H1 (cell line): ENCODE data around the gene MALT1. TPM values are rescaled to one million over a fixed set of nuclear protein-coding genes. Genes with fewer than 3 reads are reported as not detected.

Source experiments
- CHD7 ChIP-seq: fragments of 300-600 bp; sonication (generic); IDR thresholded peaks from 2 replicates; pipeline ENCODE4 v1.7.1; 2012; ENCODE audit warnings: low read length, moderate library complexity, mild to moderate bottlenecking, inconsistent platforms; ENCODE audit not compliant: insufficient replicate concordance
- CTCF ChIP-seq, 3 experiments: IDR thresholded peaks; 1 replicate in 2 of 3; 2 replicates in 1 of 3; pipeline versions ENCODE4 v1.5.1 to v1.6.1; 2011; ENCODE audit warnings: low read length in 3 of 3, mild to moderate bottlenecking in 3 of 3, inconsistent platforms in 2 of 3, low read depth in 1 of 3, moderate library complexity in 1 of 3; ENCODE audit not compliant: insufficient read depth in 1 of 3; ENCODE audit errors: control extremely low read depth in 1 of 3
- EP300 ChIP-seq, 2 experiments: IDR thresholded peaks; 1 replicate in 1 of 2; 2 replicates in 1 of 2; pipeline ENCODE4 v1.6.1; 2011 to 2012; ENCODE audit warnings: low read depth in 2 of 2, low read length in 2 of 2, mild to moderate bottlenecking in 2 of 2, borderline replicate concordance in 1 of 2, inconsistent platforms in 1 of 2, moderate library complexity in 1 of 2
- FOSL1 ChIP-seq: IDR thresholded peaks from 2 replicates; pipeline ENCODE4 v1.6.1; 2011; ENCODE audit warnings: mild to moderate bottlenecking, low read depth, low read length, moderate library complexity; ENCODE audit not compliant: insufficient read depth
- KDM5A ChIP-seq: fragments of 200-600 bp; IDR thresholded peaks from 2 replicates; pipeline ENCODE4 v1.7.1; 2012; ENCODE audit warnings: mild to moderate bottlenecking, low read length, inconsistent platforms, mixed read lengths
- polyA plus RNA-seq, 7 experiments: library from polyadenylated mRNA; depleted of rRNA in 3 of 7; stranded (reverse) in 5 of 7; unstranded in 2 of 7; fragments of >200 nt in 5 of 7; fragments of 200-250 nt in 2 of 7; gene quantifications; 1 replicate in 5 of 7; 2 replicates in 1 of 7; 4 replicates in 1 of 7; pipeline versions ENCODE4 v1.2.1 to v1.2.3, GENCODE V29; 2011 to 2013; ENCODE audit warnings: missing spikeins in 2 of 7, mixed read lengths in 2 of 7
- total RNA-seq: library from RNA; stranded (reverse); fragmentation: NEBNext Ultra II Directional; extraction: Animal tissue kit (Norgen Biotek cat#: 25700); gene quantifications from 2 replicates; pipeline ENCODE4 v1.2.1, GENCODE V29; 2021

MALT1 gene
- total and polyA plus RNA-seq, 2 of the 8 experiments (the other 6 are each of a cell fraction or from before 2014, with no cell fraction given), result 10.7 to 25.9 TPM

- no peak for TF ChIP-seq CHD7
- TF ChIP-seq FOSL1, result no peak
- no peak for TF ChIP-seq KDM5A
- peak in 1 of 3 experiments; percentile 7; a peak in 1 of 4 replicates for TF ChIP-seq CTCF (IDR thresholded peaks at IDR 0.05; ENCODE audit: control extremely low read depth in 1 of 3, insufficient read depth in 1 of 3, low read depth in 1 of 3, low read length in 3 of 3)
- no peak for TF ChIP-seq EP300 (IDR thresholded peaks at IDR 0.05; ENCODE audit: borderline replicate concordance in 1 of 2, low read depth in 2 of 2, low read length in 2 of 2)
- TF ChIP-seq, all 59 proteins: peak for 3
Measured at GRCh38 chr18:58785171-58785805, 114.0 kb downstream of the MALT1 start (continued).
